Upper lobe of left lung (tissue), 4 donors: Measurements from ENCODE around the gene KANSL1.

Source experiments
- CTCF ChIP-seq, 6 experiments: fragments of 450-650 bp in 4 of 6; fragments of 200-600 bp in 2 of 6; sonication (generic) in 2 of 6; IDR thresholded peaks; one replicate each; pipeline ENCODE4 v1.5.1; 2016 to 2019; ENCODE audit warnings: antibody characterized with exemption in 6 of 6
- EP300 ChIP-seq, 4 donors: sonication (generic); formaldehyde crosslinking; IDR thresholded peaks; one replicate each; pipeline ENCODE4 v1.5.1; 2017; ENCODE audit warnings: antibody characterized with exemption in 4 of 4, control low read depth in 2 of 4
- POLR2A ChIP-seq, 4 donors: fragments of 450-650 bp; IDR thresholded peaks; one replicate each; pipeline ENCODE4 v1.5.1; 2016 to 2017; ENCODE audit warnings: antibody characterized with exemption in 4 of 4, mild to moderate bottlenecking in 2 of 4
- POLR2AphosphoS5 ChIP-seq, 2 donors: sonication (generic); formaldehyde crosslinking; IDR thresholded peaks; one replicate each; pipeline ENCODE4 v1.5.1; 2017; ENCODE audit warnings: antibody characterized with exemption in 2 of 2

GRCh38 chr17:46170639-46171429 lies 22.4 kb downstream of the KANSL1 start:
- TF ChIP-seq POLR2A (IDR thresholded peaks at IDR 0.05) = no peak
- no peak for TF ChIP-seq CTCF (IDR thresholded peaks at IDR 0.05)
- TF ChIP-seq EP300 (IDR thresholded peaks at IDR 0.05) = no peak
- TF ChIP-seq POLR2AphosphoS5 (IDR thresholded peaks at IDR 0.05) = no peak
